Left lung (tissue), 10 donors: ENCODE measurements around the gene ENAH. TPM values are rescaled to one million over a fixed set of nuclear protein-coding genes. Genes with fewer than 3 reads are reported as not detected.

Source experiments
- ATAC-seq: fragments of 200-7000 bp; cut with Tn5 transposase; one replicate; pipeline ENCODE4 v1.9.1; 2020; ENCODE audit warnings: moderate library complexity
- DNase-seq, 4 donors: peaks; one replicate each; pipeline ENCODE4 v3.0.0-alpha.2; 2013 to 2020
- H3K27ac ChIP-seq, 2 donors: fragments of 200-600 bp; sonication (generic) in 1 of 2; one replicate each; pipeline versions ENCODE4 v1.5.0 to v1.8.0; 2020 to 2021
- H3K27me3 ChIP-seq, 2 donors: fragments of 200-600 bp; sonication (generic) in 1 of 2; one replicate each; pipeline versions ENCODE4 v1.5.0 to v1.8.0; 2020 to 2021
- H3K36me3 ChIP-seq, 2 donors: fragments of 200-600 bp; sonication (generic) in 1 of 2; one replicate each; pipeline versions ENCODE4 v1.5.0 to v1.8.0; 2020 to 2021
- H3K4me1 ChIP-seq, 2 donors: fragments of 200-600 bp; one replicate each; pipeline ENCODE4 v1.8.0; 2021
- H3K4me3 ChIP-seq, 2 donors: fragments of 200-600 bp; sonication (generic) in 1 of 2; one replicate each; pipeline versions ENCODE4 v1.5.0 to v1.8.0; 2020 to 2021; ENCODE audit warnings: mild to moderate bottlenecking in 1 of 2
- H3K9me3 ChIP-seq, 2 donors: fragments of 200-600 bp; sonication (generic) in 1 of 2; one replicate each; pipeline versions ENCODE4 v1.5.0 to v1.8.0; 2020 to 2021
- intact Hi-C, 2 donors: fragments of 100-400 bp; cut with DNase I; formaldehyde crosslinking; loops; one replicate each; pipeline versions ENCODE4 v1.11.2 to v1.14.2; 2022
- polyA plus RNA-seq, 6 donors: library from polyadenylated mRNA; unstranded; fragments of 120-200 nt; gene quantifications; one replicate each; pipeline ENCODE4 v1.2.1, GENCODE V29; 2013; ENCODE audit not compliant: insufficient read length in 6 of 6
- total RNA-seq, 2 donors: library from RNA; stranded (reverse); fragmentation: NEBNext Ultra II Directional; extraction: Animal tissue kit (Norgen Biotek cat#: 25700); gene quantifications; one replicate each; pipeline ENCODE4 v1.2.1, GENCODE V29; 2021
- TF ChIP-seq, protein P1 (sequence below), 2 donors: fragments of 200-600 bp; sonication (generic) in 1 of 2; IDR thresholded peaks; one replicate each; pipeline versions ENCODE4 v1.5.0 to v1.8.0; 2021; ENCODE audit warnings: antibody characterized with exemption in 2 of 2
- donor health status: DM: no; HTN: yes; CAD: no.
- donor health status: DM: no; HTN: no; CAD: no.

ENAH gene
- total and polyA plus RNA-seq, 8 donors = 106 to 255 (median 237) TPM

DNA sequence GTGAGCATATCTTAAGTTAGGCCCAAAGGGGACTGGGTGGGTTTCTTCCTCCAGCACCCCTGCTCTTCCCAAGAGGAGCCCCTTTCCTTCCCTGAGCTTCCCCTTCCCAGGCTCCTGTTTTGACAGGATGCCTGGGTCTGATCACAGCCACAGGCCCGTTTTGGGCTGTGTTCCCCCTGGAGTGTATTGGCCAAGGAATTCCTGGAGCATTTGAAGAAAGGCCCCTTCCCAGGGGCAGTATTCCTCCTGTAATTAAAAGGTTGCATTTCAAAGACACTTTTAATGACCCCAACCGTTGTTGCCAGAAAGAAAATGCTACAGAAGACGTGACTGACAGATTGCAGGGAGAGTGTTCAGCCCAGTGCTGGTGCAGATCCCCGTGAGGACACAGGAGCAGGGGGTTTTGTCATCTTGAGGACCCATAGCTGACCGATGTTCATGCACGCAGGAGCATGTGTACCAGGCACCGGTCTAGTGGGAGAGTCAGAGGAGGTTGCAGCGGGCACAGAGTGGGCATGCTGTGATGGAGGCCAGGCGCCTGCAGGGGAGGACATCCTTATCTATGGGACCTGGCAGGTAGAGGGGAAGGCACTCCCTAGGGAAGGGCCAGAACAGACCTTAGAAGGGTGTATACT is 205.8 kb downstream of the ENAH start:
- Histone ChIP-seq H3K9me3 (no peaks in the 10 kb centered on the region), H3K4me3 (no peak overlapping the region), H3K4me1 (peaks cover 15 to 70% of the 10 kb centered on the region in 2 donors), H3K27me3 (no peaks in the 10 kb centered on the region), H3K27ac (peak overlapping the region in 1 of 2 donors; percentile 33), H3K36me3 (no peaks in the 10 kb centered on the region)
- no peak for ATAC-seq
- intact Hi-C loops = no loop called here
- peak in 1 of 4 donors; percentile 31 for DNase-seq
- TF ChIP-seq, protein P1, sequence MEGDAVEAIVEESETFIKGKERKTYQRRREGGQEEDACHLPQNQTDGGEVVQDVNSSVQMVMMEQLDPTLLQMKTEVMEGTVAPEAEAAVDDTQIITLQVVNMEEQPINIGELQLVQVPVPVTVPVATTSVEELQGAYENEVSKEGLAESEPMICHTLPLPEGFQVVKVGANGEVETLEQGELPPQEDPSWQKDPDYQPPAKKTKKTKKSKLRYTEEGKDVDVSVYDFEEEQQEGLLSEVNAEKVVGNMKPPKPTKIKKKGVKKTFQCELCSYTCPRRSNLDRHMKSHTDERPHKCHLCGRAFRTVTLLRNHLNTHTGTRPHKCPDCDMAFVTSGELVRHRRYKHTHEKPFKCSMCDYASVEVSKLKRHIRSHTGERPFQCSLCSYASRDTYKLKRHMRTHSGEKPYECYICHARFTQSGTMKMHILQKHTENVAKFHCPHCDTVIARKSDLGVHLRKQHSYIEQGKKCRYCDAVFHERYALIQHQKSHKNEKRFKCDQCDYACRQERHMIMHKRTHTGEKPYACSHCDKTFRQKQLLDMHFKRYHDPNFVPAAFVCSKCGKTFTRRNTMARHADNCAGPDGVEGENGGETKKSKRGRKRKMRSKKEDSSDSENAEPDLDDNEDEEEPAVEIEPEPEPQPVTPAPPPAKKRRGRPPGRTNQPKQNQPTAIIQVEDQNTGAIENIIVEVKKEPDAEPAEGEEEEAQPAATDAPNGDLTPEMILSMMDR (IDR thresholded peaks at IDR 0.05) = no peak

DNA sequence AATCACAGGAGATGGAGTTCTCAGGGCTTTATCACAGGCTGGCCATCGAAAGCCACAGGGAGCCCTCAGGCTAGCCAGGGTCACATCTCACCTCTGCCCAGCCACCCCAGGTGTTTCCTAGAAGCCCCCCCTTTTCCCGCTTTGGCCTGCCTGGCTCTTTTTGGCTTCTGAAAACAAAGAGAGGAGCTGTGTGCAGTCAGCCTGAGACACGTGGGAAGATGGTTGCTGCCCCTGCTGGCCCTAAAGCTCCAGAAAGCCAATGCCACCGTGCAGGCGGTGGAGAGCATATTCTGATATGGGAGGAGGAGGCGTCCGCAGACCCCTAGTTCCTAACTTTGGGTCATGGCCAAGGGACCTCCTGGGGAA is 206.3 kb downstream of the ENAH start:
- TF ChIP-seq, protein P1 (IDR thresholded peaks at IDR 0.05) = no peak
- ATAC-seq = no peak
- Histone ChIP-seq H3K9me3 (no peaks in the 10 kb centered on the region), H3K36me3 (no peaks in the 10 kb centered on the region), H3K4me1 (peaks cover 15 to 75% of the 10 kb centered on the region in 2 donors), H3K27ac (no peak overlapping the region), H3K4me3 (no peak overlapping the region), H3K27me3 (no peaks in the 10 kb centered on the region)
- intact Hi-C loops = no loop called here
- DNase-seq = peak in 1 of 4 donors; percentile 32

DNA sequence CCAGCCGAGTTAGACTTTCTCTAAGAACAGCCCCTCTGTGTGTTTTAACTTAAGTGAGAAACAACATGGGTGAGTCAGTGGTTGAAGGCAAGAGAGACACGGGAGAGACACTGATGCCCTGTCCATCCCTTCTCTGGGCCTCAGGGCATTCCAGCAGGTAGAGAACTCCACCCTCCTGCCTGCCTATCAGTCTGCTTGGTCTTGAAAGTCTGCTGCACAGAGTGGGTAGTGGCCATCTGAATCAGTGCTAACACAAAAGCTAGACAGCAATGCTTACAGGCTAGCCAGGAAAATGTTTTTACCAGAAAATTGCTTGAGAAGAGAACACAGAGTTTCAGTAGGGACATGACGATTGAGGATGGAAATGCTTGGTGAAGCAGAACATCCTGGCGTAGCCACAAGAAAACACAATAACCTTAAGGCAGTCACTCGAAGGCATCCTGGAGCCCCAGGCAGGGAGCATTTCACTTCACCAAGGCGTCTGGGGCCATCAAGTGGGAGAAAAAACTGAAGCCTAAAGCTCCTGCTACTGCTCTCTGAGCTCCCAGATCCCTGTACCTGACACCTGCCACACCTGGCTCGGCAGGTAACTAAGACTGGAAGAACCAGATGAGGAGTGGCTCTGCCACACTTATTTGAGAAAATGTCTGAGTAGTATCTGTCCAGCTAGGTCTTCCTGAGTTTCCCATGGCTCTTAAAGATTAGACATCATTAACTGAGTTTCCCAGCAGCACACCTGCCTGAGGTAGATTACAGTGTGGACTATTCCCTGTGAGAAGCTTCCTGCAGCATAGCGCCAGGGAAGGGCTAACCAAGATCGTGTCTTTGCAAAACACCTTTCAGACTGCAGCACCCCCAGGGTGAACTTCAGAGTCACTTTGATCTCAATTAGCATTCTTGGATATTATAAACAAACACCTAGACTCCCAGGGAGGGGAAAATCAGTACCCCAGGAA is 207.0 kb downstream of the ENAH start:
- Histone ChIP-seq H3K4me1 (peaks cover 15 to 79% of the 10 kb centered on the region in 2 donors), H3K27ac (peak overlapping the region; percentile 49 to 84), H3K27me3 (no peaks in the 10 kb centered on the region), H3K9me3 (no peaks in the 10 kb centered on the region), H3K36me3 (no peaks in the 10 kb centered on the region), H3K4me3 (no peak overlapping the region)
- DNase-seq (peak in 1 of 4 donors; percentile 32), ATAC-seq (no peak)
- intact Hi-C loops = no loop called here
- TF ChIP-seq, protein P1 (IDR thresholded peaks at IDR 0.05) = no peak

DNA sequence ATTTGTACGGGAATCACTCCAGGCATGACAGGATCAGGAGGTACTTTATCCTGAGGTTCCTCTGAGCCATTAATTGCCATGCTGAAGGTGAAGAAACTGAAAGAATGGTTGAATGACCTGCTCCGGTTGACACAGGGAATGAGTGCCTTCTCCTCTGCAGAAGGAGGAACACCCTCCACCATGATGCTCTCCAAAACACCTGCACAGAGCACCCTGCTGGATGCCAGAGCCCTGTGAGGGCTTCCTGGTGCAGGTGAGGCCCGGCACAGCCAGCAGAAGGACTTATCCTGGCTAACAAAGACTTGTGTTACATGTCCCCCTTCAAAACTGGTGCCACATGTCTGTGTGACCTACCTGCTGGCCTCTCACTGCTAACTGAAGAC is 210.8 kb downstream of the ENAH start:
- no peak overlapping the region for H3K27ac ChIP-seq
- intact Hi-C loops = no loop called here
- TF ChIP-seq, protein P1 (IDR thresholded peaks at IDR 0.05) = no peak
- no peak overlapping the region for H3K4me3 ChIP-seq
- H3K27me3 ChIP-seq = no peaks in the 10 kb centered on the region
- H3K36me3 ChIP-seq = no peaks in the 10 kb centered on the region
- no peak for ATAC-seq
- no peaks in the 10 kb centered on the region for H3K9me3 ChIP-seq
- peaks cover 11 to 56% of the 10 kb centered on the region in 2 donors for H3K4me1 ChIP-seq
- no peak for DNase-seq
